HepG2 (cell line): ENCODE results near the gene SERPINF2. TPM values are rescaled to one million over a fixed set of nuclear protein-coding genes. Genes with fewer than 3 reads are reported as not detected.

ENCODE experiments used
- ATAC-seq: fragments of 200-7000 bp; cut with Tn5 transposase; 3 replicates; pipeline ENCODE4 v1.9.1; 2020; ENCODE audit warnings: mild to moderate bottlenecking, moderate library complexity
- BruUV-seq: library from RNA; stranded (reverse); fragments of 400-500 nt; replicated peaks from 2 replicates; lab custom pipeline; 2021; lab: Mats Ljungman, UMichigan
- CTCF ChIA-PET: fragments of 300-600 bp; formaldehyde crosslinking; extraction: SDS; loops from one replicate; lab custom pipeline; 2021; ENCODE audit warnings: low total read pairs, inconsistent platforms, low intra/inter-chr PET ratio; lab: Yijun Ruan, JAX
- POLR2A ChIA-PET: fragments of 350-600 bp; sonication (Branson Sonifier 250); formaldehyde crosslinking; loops from one replicate; lab custom pipeline; 2020; ENCODE audit warnings: antibody characterized with exemption, inconsistent platforms; lab: Yijun Ruan, JAX
- DNase-seq: peaks from one replicate; pipeline ENCODE4 v3.0.0-alpha.2; 2015; ENCODE audit warnings: low spot score
- FAIRE-seq: peaks from 3 replicates; lab custom pipeline; 2011; peaks lifted over from hg19 to GRCh38; lab: Jason Lieb, UNC
- H2AFZ ChIP-seq: one replicate; pipeline ENCODE4 v1.6.1; 2011; ENCODE audit warnings: low read length, inconsistent platforms
- H3K27ac ChIP-seq: fragments of 300-600 bp; 3 replicates; pipeline ENCODE4 v1.8.0; 2011; ENCODE audit warnings: mixed run types, mild to moderate bottlenecking, mixed read lengths, low read length, inconsistent platforms; ENCODE audit not compliant: insufficient read depth; ENCODE audit errors: extremely low read length
- H3K27me3 ChIP-seq, 2 experiments: fragments of 200-600 bp in 1 of 2; 2 replicates in 1 of 2; 3 replicates in 1 of 2; pipeline versions ENCODE4 v1.6.0 to v1.8.0; 2011; ENCODE audit warnings: low read length in 2 of 2, mild to moderate bottlenecking in 2 of 2, moderate library complexity in 2 of 2, inconsistent platforms in 1 of 2; ENCODE audit not compliant: insufficient read depth in 2 of 2, control insufficient read depth in 1 of 2
- H3K36me3 ChIP-seq, 2 experiments: fragments of 200-600 bp in 1 of 2; replicated peaks in 1 of 2; 2 replicates in 1 of 2; 3 replicates in 1 of 2; pipeline versions ENCODE4 v1.5.1 to v1.8.0; 2011; ENCODE audit warnings: low read length in 2 of 2, inconsistent platforms in 1 of 2; ENCODE audit not compliant: insufficient read depth in 2 of 2, control insufficient read depth in 1 of 2
- H3K4me1 ChIP-seq: 2 replicates; pipeline ENCODE4 v1.5.1; 2012; ENCODE audit warnings: low read length, inconsistent platforms; ENCODE audit not compliant: insufficient read depth
- H3K4me2 ChIP-seq: 2 replicates; pipeline ENCODE4 v1.6.0; 2011; ENCODE audit warnings: low read depth, low read length, inconsistent platforms
- H3K4me3 ChIP-seq, 3 experiments: fragments of 200-600 bp in 1 of 3; sonication (generic), shearing (Covaris generic) in 1 of 3; replicated peaks in 1 of 3; 2 replicates each; pipeline ENCODE4 v1.5.1; 2011 to 2016; ENCODE audit warnings: low read length in 3 of 3, inconsistent platforms in 2 of 3, low read depth in 2 of 3, mild to moderate bottlenecking in 2 of 3, control low read depth in 1 of 3, mixed read lengths in 1 of 3; ENCODE audit not compliant: insufficient read depth in 1 of 3
- H3K79me2 ChIP-seq: one replicate; pipeline ENCODE4 v1.6.1; 2011; ENCODE audit warnings: low read length, inconsistent platforms; ENCODE audit not compliant: insufficient read depth
- H3K9ac ChIP-seq: 2 replicates; pipeline ENCODE4 v1.6.0; 2011; ENCODE audit warnings: mild to moderate bottlenecking, low read depth, low read length, inconsistent platforms; ENCODE audit not compliant: insufficient read depth
- H3K9me3 ChIP-seq: 2 replicates; pipeline ENCODE4 v1.5.1; 2012; ENCODE audit warnings: mild to moderate bottlenecking, low read length
- H4K20me1 ChIP-seq: 2 replicates; pipeline ENCODE4 v1.6.0; 2011; ENCODE audit warnings: inconsistent platforms, mild to moderate bottlenecking, low read length, moderate library complexity; ENCODE audit not compliant: insufficient read depth
- KDM6A ChIP-seq: IDR thresholded peaks from 2 replicates; pipeline ENCODE4 v1.6.1; 2016; ENCODE audit warnings: low read depth
- NONO ChIP-seq, 2 experiments: fragments of 450-650 bp in 1 of 2; sonication (generic) in 1 of 2; formaldehyde crosslinking in 1 of 2; IDR thresholded peaks in 1 of 2; conservative IDR thresholded peaks in 1 of 2; 2 replicates each; pipeline versions ENCODE4 v1.6.1 to v1.8.0; 2017 to 2022; ENCODE audit warnings: mild to moderate bottlenecking in 1 of 2, missing genetic modification reagents in 1 of 2, moderate library complexity in 1 of 2
- PAF1 ChIP-seq: IDR thresholded peaks from 2 replicates; pipeline ENCODE4 v1.6.1; 2016; ENCODE audit warnings: missing genetic modification reagents, missing compliant biosample characterization
- ZBTB38 ChIP-seq: sonication (generic); formaldehyde crosslinking; IDR thresholded peaks from 2 replicates; pipeline ENCODE4 v1.5.1; 2020; ENCODE audit warnings: mild to moderate bottlenecking, missing genetic modification reagents
- ZFX ChIP-seq: sonication (generic); formaldehyde crosslinking; IDR thresholded peaks from 2 replicates; pipeline ENCODE4 v1.4.0; 2020; ENCODE audit warnings: mild to moderate bottlenecking, low read depth, missing genetic modification reagents, moderate library complexity
- ZFY ChIP-seq: sonication (generic); formaldehyde crosslinking; IDR thresholded peaks from 2 replicates; pipeline ENCODE4 v1.4.0; 2020; ENCODE audit warnings: missing genetic modification reagents
- ZNF3 ChIP-seq: IDR thresholded peaks from 2 replicates; pipeline ENCODE4 v1.7.0; 2017; ENCODE audit warnings: inconsistent platforms
- ZNF564 ChIP-seq: sonication (generic); formaldehyde crosslinking; IDR thresholded peaks from 2 replicates; pipeline ENCODE4 v1.8.1; 2023; ENCODE audit warnings: mild to moderate bottlenecking, missing genetic modification reagents
- ZNF709 ChIP-seq: sonication (generic); formaldehyde crosslinking; IDR thresholded peaks from 2 replicates; pipeline ENCODE4 v1.5.0; 2020; ENCODE audit warnings: mild to moderate bottlenecking, missing genetic modification reagents
- ZNF883 ChIP-seq: sonication (generic); formaldehyde crosslinking; IDR thresholded peaks from 2 replicates; pipeline ENCODE4 v1.5.1; 2020; ENCODE audit warnings: mild to moderate bottlenecking, missing genetic modification reagents; ENCODE audit errors: not compliant biosample characterization
- ZSCAN30 ChIP-seq: sonication (generic); formaldehyde crosslinking; IDR thresholded peaks from 2 replicates; pipeline ENCODE4 v1.5.0; 2020; ENCODE audit warnings: mild to moderate bottlenecking, missing genetic modification reagents
- ZSCAN31 ChIP-seq: sonication (generic); formaldehyde crosslinking; IDR thresholded peaks from 2 replicates; pipeline ENCODE4 v1.5.0; 2020; ENCODE audit warnings: low read depth, mild to moderate bottlenecking, missing genetic modification reagents
- WGBS: methylation state at CpG from one replicate; pipeline ENCODE4 v1.1.6; 2017; ENCODE audit warnings: low lambda C conversion rate; 5-methylcytosine and 5-hydroxymethylcytosine counted together
- in situ Hi-C: cut with HindIII; loops from 2 replicates; pipeline ENCODE4 v1.10.0; 2017; ENCODE audit warnings: low pct_unique_long_range_greater_than_20kb; ENCODE audit not compliant: extremely low pct_ligation_motif_present
- intact Hi-C: fragments of 100-400 bp; cut with micrococcal nuclease; formaldehyde crosslinking; loops from one replicate; pipeline ENCODE4 v1.10.0; 2022; ENCODE audit not compliant: unreplicated experiment
- polyA plus RNA-seq, 8 experiments: library from polyadenylated mRNA; depleted of rRNA in 3 of 8; stranded (reverse) in 7 of 8; unstranded in 1 of 8; fragments of >200 nt; fragmentation: Illumina TruSeq in 4 of 8; extraction: Trizol in 4 of 8; gene quantifications; 2 replicates each; pipeline versions ENCODE4 v1.2.1 to v1.2.3, GENCODE V29; 2011 to 2016; ENCODE audit warnings: low read depth in 4 of 8, missing spikeins in 1 of 8, mixed read lengths in 1 of 8; ENCODE audit not compliant: insufficient read depth in 1 of 8
- total RNA-seq, 5 experiments: library from RNA; depleted of rRNA; stranded (reverse); fragments of >200 nt; fragmentation: Illumina TruSeq; extraction: Trizol; gene quantifications; 2 replicates each; pipeline ENCODE4 v1.2.3, GENCODE V29; 2016; ENCODE audit warnings: low read depth in 1 of 5
- TF ChIP-seq, protein P1 (sequence below): sonication (generic); formaldehyde crosslinking; IDR thresholded peaks from 2 replicates; pipeline ENCODE4 v1.4.0; 2020; ENCODE audit warnings: missing genetic modification reagents
- TF ChIP-seq, protein P2 (sequence below): sonication (generic); formaldehyde crosslinking; IDR thresholded peaks from 2 replicates; pipeline ENCODE4; 2020; ENCODE audit warnings: missing genetic modification reagents, mild to moderate bottlenecking, borderline replicate concordance
- TF ChIP-seq, protein P3 (sequence below): sonication (generic); formaldehyde crosslinking; IDR thresholded peaks from 2 replicates; pipeline ENCODE4 v1.4.0; 2020; ENCODE audit warnings: missing genetic modification reagents

Gene SERPINF2
- total and polyA plus RNA-seq, 2 of the 13 experiments (the other 11 are each of a cell fraction or from before 2014, with no cell fraction given): 309 to 548 TPM

DNA sequence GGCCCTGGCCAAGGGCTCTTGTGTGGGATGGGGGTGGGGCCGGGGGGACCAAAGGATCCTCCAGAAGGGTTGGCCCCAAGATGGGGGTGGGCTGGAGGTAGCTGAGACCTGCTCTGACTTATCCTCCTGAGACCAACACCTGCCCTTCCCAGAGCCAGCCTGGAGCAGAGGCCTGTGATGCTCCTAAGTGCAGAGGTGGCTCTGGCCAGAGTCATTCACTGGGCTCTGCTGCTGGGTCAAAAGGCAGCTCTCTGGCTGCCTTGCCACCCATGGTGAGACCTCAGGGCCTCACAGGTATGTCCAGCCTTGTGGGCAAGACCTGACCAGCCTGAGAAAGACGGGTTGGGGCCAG is 393 bp downstream of the SERPINF2 start (continued):
- TF ChIP-seq NONO (IDR thresholded peaks at IDR 0.05) (no peak), NONO (CRISPR knock-in tag; conservative IDR thresholded peaks at IDR 0.05) (peak; percentile 6; the same call in 1 of the 2 replicates), PAF1 (CRISPR knock-in tag) (0 out of 2 replicates have a peak, but pooled peaks have one; percentile 41), ZNF709 (0 out of 2 replicates have a peak, but pooled peaks have one; percentile 22), ZSCAN30 (CRISPR knock-in tag) (no peak), ZNF564 (0 out of 2 replicates have a peak, but pooled peaks have one; percentile 18), ZNF3 (CRISPR knock-in tag) (no peak), ZFY (CRISPR knock-in tag) (peak; percentile 19; the same call in 1 of the 2 replicates), ZSCAN31 (CRISPR knock-in tag) (0 out of 2 replicates have a peak, but pooled peaks have one; percentile 8), ZFX (CRISPR knock-in tag) (peak; percentile 24)
- TF ChIP-seq, protein P1, sequence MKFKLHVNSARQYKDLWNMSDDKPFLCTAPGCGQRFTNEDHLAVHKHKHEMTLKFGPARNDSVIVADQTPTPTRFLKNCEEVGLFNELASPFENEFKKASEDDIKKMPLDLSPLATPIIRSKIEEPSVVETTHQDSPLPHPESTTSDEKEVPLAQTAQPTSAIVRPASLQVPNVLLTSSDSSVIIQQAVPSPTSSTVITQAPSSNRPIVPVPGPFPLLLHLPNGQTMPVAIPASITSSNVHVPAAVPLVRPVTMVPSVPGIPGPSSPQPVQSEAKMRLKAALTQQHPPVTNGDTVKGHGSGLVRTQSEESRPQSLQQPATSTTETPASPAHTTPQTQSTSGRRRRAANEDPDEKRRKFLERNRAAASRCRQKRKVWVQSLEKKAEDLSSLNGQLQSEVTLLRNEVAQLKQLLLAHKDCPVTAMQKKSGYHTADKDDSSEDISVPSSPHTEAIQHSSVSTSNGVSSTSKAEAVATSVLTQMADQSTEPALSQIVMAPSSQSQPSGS (CRISPR knock-in tag): 0 out of 2 replicates have a peak, but pooled peaks have one; percentile 8

DNA sequence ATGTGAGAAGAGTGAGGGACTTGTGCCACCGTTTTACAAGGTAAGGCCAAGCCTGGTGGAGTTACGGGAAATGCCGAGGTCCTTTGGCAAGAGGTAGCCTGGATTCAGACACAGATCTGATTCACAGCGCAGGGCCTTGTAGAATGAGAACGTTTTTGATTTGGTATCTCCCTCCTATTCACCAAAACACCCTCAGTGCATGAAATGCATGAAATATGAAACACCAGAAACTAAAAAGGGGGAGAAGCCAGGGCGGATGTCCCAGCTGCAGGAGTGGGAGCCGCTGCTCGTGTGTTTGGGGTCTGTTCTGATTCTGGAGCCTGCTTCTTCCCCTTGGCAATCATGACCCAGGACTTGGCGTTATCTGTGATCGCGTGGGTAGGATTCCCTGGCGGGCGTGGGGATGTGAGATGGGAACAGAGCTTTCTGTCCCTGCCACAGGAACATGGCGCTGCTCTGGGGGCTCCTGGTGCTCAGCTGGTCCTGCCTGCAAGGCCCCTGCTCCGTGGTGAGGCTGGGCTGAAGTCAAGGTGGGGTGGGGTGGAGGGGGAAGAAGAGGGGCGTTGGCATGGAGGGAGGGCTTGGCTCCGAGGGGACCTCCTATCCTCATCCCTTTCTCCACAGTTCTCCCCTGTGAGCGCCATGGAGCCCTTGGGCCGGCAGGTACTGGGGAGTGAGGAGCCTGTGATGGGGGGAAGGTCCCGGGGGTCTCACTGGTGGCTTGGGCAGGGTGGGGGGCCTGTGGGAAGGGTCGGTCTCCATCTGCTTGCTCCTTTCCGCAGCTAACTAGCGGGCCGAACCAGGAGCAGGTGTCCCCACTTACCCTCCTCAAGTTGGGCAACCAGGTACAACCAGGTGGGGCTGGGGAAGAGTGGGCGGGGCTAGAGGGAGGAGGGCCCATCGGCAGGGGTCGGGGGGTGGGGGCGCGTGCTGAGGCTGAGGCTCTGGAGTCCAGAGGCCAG is 2.2 kb downstream of the SERPINF2 start:
- H3K27me3 ChIP-seq: no peaks in the 10 kb centered on the region
- H3K27ac ChIP-seq: peak overlapping the region; percentile 84
- peaks cover 66% of the 10 kb centered on the region for H3K4me1 ChIP-seq
- CTCF ChIA-PET: no interaction called here
- no peaks in the 10 kb centered on the region for H3K9me3 ChIP-seq
- FAIRE-seq (no peak), ATAC-seq (no peak), DNase-seq (no peak)
- peak overlapping the region; percentile 38 to 83 (median 60) for H3K4me3 ChIP-seq
- H2AFZ ChIP-seq: no peak overlapping the region
- BruUV-seq: TSS peak; percentile 81
- peaks cover 11 to 21% of the 10 kb centered on the region in 2 experiments; a peak in 4 of 5 replicates for H3K36me3 ChIP-seq
- H3K4me2 ChIP-seq: peak overlapping the region; percentile 83
- intact Hi-C loops (no loop called here), in situ Hi-C loops (no loop called here)
- H3K79me2 ChIP-seq: peaks cover 32% of the 10 kb centered on the region
- 57% methylated on average over 25 of the region's 29 CpGs for WGBS
- peak overlapping the region; percentile 80 for H3K9ac ChIP-seq
- peaks cover 22% of the 10 kb centered on the region; the same call in 1 of the 2 replicates for H4K20me1 ChIP-seq
- POLR2A ChIA-PET: interaction anchor here (1.0 to 16.4 kb wide), 5 partner anchors 9 to 25 kb away, joined by 3 to 299 read pairs (median 92); partner anchors contain the start of genes SERPINF1 and WDR81
- TF ChIP-seq ZNF883 (CRISPR knock-in tag) (peak; percentile 13), KDM6A (CRISPR knock-in tag) (no peak), ZBTB38 (peak; percentile 52; the same call in 1 of the 2 replicates)
- TF ChIP-seq, protein P2, sequence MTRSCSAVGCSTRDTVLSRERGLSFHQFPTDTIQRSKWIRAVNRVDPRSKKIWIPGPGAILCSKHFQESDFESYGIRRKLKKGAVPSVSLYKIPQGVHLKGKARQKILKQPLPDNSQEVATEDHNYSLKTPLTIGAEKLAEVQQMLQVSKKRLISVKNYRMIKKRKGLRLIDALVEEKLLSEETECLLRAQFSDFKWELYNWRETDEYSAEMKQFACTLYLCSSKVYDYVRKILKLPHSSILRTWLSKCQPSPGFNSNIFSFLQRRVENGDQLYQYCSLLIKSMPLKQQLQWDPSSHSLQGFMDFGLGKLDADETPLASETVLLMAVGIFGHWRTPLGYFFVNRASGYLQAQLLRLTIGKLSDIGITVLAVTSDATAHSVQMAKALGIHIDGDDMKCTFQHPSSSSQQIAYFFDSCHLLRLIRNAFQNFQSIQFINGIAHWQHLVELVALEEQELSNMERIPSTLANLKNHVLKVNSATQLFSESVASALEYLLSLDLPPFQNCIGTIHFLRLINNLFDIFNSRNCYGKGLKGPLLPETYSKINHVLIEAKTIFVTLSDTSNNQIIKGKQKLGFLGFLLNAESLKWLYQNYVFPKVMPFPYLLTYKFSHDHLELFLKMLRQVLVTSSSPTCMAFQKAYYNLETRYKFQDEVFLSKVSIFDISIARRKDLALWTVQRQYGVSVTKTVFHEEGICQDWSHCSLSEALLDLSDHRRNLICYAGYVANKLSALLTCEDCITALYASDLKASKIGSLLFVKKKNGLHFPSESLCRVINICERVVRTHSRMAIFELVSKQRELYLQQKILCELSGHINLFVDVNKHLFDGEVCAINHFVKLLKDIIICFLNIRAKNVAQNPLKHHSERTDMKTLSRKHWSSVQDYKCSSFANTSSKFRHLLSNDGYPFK (CRISPR knock-in tag): 0 out of 2 replicates have a peak, but pooled peaks have one; percentile 19
- TF ChIP-seq, protein P3, sequence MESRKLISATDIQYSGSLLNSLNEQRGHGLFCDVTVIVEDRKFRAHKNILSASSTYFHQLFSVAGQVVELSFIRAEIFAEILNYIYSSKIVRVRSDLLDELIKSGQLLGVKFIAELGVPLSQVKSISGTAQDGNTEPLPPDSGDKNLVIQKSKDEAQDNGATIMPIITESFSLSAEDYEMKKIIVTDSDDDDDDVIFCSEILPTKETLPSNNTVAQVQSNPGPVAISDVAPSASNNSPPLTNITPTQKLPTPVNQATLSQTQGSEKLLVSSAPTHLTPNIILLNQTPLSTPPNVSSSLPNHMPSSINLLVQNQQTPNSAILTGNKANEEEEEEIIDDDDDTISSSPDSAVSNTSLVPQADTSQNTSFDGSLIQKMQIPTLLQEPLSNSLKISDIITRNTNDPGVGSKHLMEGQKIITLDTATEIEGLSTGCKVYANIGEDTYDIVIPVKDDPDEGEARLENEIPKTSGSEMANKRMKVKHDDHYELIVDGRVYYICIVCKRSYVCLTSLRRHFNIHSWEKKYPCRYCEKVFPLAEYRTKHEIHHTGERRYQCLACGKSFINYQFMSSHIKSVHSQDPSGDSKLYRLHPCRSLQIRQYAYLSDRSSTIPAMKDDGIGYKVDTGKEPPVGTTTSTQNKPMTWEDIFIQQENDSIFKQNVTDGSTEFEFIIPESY: peak; percentile 58; the same call in 1 of the 2 replicates
